ENCODE data around the gene CCL13. TPM values are rescaled to one million over a fixed set of nuclear protein-coding genes. Genes with fewer than 3 reads are reported as not detected.
"Not testable (repeated sequence)": the region's sequence is repeated elsewhere in the genome, so short reads cannot be mapped to it uniquely, and the experiment has no call there.

CCL13 gene
- total RNA-seq = not detected

- H3K4me3 Mint-ChIP-seq = no peak within 1 kb of the TSS
- H3K4me1 Mint-ChIP-seq = peaks cover 8% of the 10 kb centered on the region
- POLR2A ChIA-PET = no interaction called here
- no peak within 1 kb of the TSS for H3K27ac Mint-ChIP-seq
- H3K27me3 Mint-ChIP-seq = peaks cover 34% of the 10 kb centered on the region
- no peak for DNase-seq
- peaks cover 2% of the 10 kb centered on the region for H3K9me3 Mint-ChIP-seq
- no peaks in the 10 kb centered on the region for H3K36me3 Mint-ChIP-seq
- no peak for ATAC-seq (ENCODE audit: low read depth)
Observed at GRCh38 chr17:34356194-34356593, at the start of gene CCL13. TSS of gene CCL13 (plus strand) at chr17:34356480. CDS start at chr17:34356527, 47 bp downstream.

- no peak overlapping the region for H3K4me3 Mint-ChIP-seq
- H3K36me3 Mint-ChIP-seq = no peaks in the 10 kb centered on the region
- H3K9me3 Mint-ChIP-seq = no peaks in the 10 kb centered on the region
- H3K4me1 Mint-ChIP-seq = peaks cover 7% of the 10 kb centered on the region
- peaks cover 7% of the 10 kb centered on the region for H3K27me3 Mint-ChIP-seq
- no peak for ATAC-seq (ENCODE audit: low read depth)
- no peak for DNase-seq
- H3K27ac Mint-ChIP-seq = no peak overlapping the region
- POLR2A ChIA-PET = no interaction called here
Observed at GRCh38 chr17:34307110-34307509, 49.2 kb upstream of the CCL13 start.

GRCh38 chr17:34308371-34308770, 47.9 kb upstream of the CCL13 start:
- POLR2A ChIA-PET = no interaction called here
- DNase-seq = no peak
- Mint-ChIP-seq H3K27me3 (peaks cover 19% of the 10 kb centered on the region), H3K9me3 (no peaks in the 10 kb centered on the region), H3K4me3 (no peak overlapping the region), H3K4me1 (peaks cover 7% of the 10 kb centered on the region), H3K36me3 (no peaks in the 10 kb centered on the region), H3K27ac (no peak overlapping the region)
- ATAC-seq (ENCODE audit: low read depth) = no peak

- POLR2A ChIA-PET = no interaction called here
- H3K4me1 Mint-ChIP-seq = peaks cover 7% of the 10 kb centered on the region
- no peaks in the 10 kb centered on the region for H3K9me3 Mint-ChIP-seq
- H3K27me3 Mint-ChIP-seq = peaks cover 31% of the 10 kb centered on the region
- no peak for DNase-seq
- H3K36me3 Mint-ChIP-seq = no peaks in the 10 kb centered on the region
- no peak for ATAC-seq (ENCODE audit: low read depth)
- H3K27ac Mint-ChIP-seq = no peak overlapping the region
- H3K4me3 Mint-ChIP-seq = no peak overlapping the region
Observed at GRCh38 chr17:34311291-34311690, 45.0 kb upstream of the CCL13 start.

GRCh38 chr17:34312080-34312479, 44.2 kb upstream of the CCL13 start:
- H3K27ac Mint-ChIP-seq = no peak overlapping the region
- POLR2A ChIA-PET = no interaction called here
- DNase-seq (no peak), ATAC-seq (ENCODE audit: low read depth) (no peak)
- peaks cover 31% of the 10 kb centered on the region for H3K27me3 Mint-ChIP-seq
- H3K36me3 Mint-ChIP-seq = no peaks in the 10 kb centered on the region
- no peak overlapping the region for H3K4me3 Mint-ChIP-seq
- H3K4me1 Mint-ChIP-seq = peaks cover 6% of the 10 kb centered on the region
- no peaks in the 10 kb centered on the region for H3K9me3 Mint-ChIP-seq

GRCh38 chr17:34313164-34313563, 43.1 kb upstream of the CCL13 start:
- Mint-ChIP-seq H3K27ac (no peak overlapping the region), H3K36me3 (no peaks in the 10 kb centered on the region), H3K4me1 (peaks cover 2% of the 10 kb centered on the region), H3K4me3 (no peak overlapping the region), H3K27me3 (peaks cover 39% of the 10 kb centered on the region), H3K9me3 (no peaks in the 10 kb centered on the region)
- ATAC-seq (ENCODE audit: low read depth) (no peak), DNase-seq (no peak)
- POLR2A ChIA-PET = no interaction called here

GRCh38 chr17:34314279-34314678, 42.0 kb upstream of the CCL13 start:
- H3K27me3 Mint-ChIP-seq = peaks cover 39% of the 10 kb centered on the region
- POLR2A ChIA-PET = no interaction called here
- H3K9me3 Mint-ChIP-seq = no peaks in the 10 kb centered on the region
- H3K36me3 Mint-ChIP-seq = no peaks in the 10 kb centered on the region
- DNase-seq (no peak), ATAC-seq (ENCODE audit: low read depth) (no peak)
- H3K27ac Mint-ChIP-seq = no peak overlapping the region
- no peak overlapping the region for H3K4me3 Mint-ChIP-seq
- peaks cover 2% of the 10 kb centered on the region for H3K4me1 Mint-ChIP-seq

- H3K36me3 Mint-ChIP-seq = no peaks in the 10 kb centered on the region
- H3K4me3 Mint-ChIP-seq = no peak overlapping the region
- H3K27ac Mint-ChIP-seq = no peak overlapping the region
- DNase-seq (no peak), ATAC-seq (ENCODE audit: low read depth) (no peak)
- H3K9me3 Mint-ChIP-seq = no peaks in the 10 kb centered on the region
- peaks cover 29% of the 10 kb centered on the region for H3K27me3 Mint-ChIP-seq
- POLR2A ChIA-PET = no interaction called here
- no peaks in the 10 kb centered on the region for H3K4me1 Mint-ChIP-seq
Observed at GRCh38 chr17:34318474-34318873, 37.8 kb upstream of the CCL13 start.

- H3K4me3 Mint-ChIP-seq = no peak within 1 kb of the TSS
- no peaks in the 10 kb centered on the region for H3K4me1 Mint-ChIP-seq
- ATAC-seq (ENCODE audit: low read depth) = no peak
- H3K36me3 Mint-ChIP-seq = no peaks in the 10 kb centered on the region
- H3K9me3 Mint-ChIP-seq = no peaks in the 10 kb centered on the region
- no peak for DNase-seq
- POLR2A ChIA-PET = no interaction called here
- peaks cover 27% of the 10 kb centered on the region for H3K27me3 Mint-ChIP-seq
- H3K27ac Mint-ChIP-seq = peak within 1 kb of the TSS; percentile 55
Observed at GRCh38 chr17:34319039-34319483, 37.2 kb upstream of the CCL13 start, which contains the start of gene CCL8. TSS of gene CCL8 (plus strand) at chr17:34319435. CDS start at chr17:34319502, 67 bp downstream.

GRCh38 chr17:34321964-34322363, 34.3 kb upstream of the CCL13 start:
- POLR2A ChIA-PET = no interaction called here
- DNase-seq (no peak), ATAC-seq (ENCODE audit: low read depth) (no peak)
- Mint-ChIP-seq H3K9me3 (no peaks in the 10 kb centered on the region), H3K27me3 (peaks cover 13% of the 10 kb centered on the region), H3K4me3 (no peak overlapping the region), H3K36me3 (no peaks in the 10 kb centered on the region), H3K27ac (no peak overlapping the region), H3K4me1 (no peaks in the 10 kb centered on the region)

- ATAC-seq (ENCODE audit: low read depth); H3K36me3 Mint-ChIP-seq; H3K27ac Mint-ChIP-seq; DNase-seq; H3K9me3 Mint-ChIP-seq; H3K4me1 Mint-ChIP-seq; POLR2A ChIA-PET; H3K4me3 Mint-ChIP-seq: not testable (repeated sequence)
- H3K27me3 Mint-ChIP-seq = peaks cover 18% of the 10 kb centered on the region
Observed at GRCh38 chr17:34327580-34327979, 28.7 kb upstream of the CCL13 start.

- no peak for ATAC-seq (ENCODE audit: low read depth)
- Mint-ChIP-seq H3K9me3 (no peaks in the 10 kb centered on the region), H3K36me3 (no peaks in the 10 kb centered on the region), H3K27ac (no peak overlapping the region), H3K27me3 (peaks cover 48% of the 10 kb centered on the region), H3K4me3 (no peak overlapping the region), H3K4me1 (no peaks in the 10 kb centered on the region)
- POLR2A ChIA-PET = no interaction called here
- DNase-seq = no peak
Observed at GRCh38 chr17:34337701-34338100, 18.6 kb upstream of the CCL13 start.

GRCh38 chr17:34339138-34339770, 17.0 kb upstream of the CCL13 start:
- H3K27me3 Mint-ChIP-seq = peaks cover 49% of the 10 kb centered on the region
- H3K9me3 Mint-ChIP-seq = no peaks in the 10 kb centered on the region
- no peak overlapping the region for H3K4me3 Mint-ChIP-seq
- ATAC-seq (ENCODE audit: low read depth) = no peak
- H3K4me1 Mint-ChIP-seq = no peaks in the 10 kb centered on the region
- H3K27ac Mint-ChIP-seq = no peak overlapping the region
- DNase-seq = no peak
- POLR2A ChIA-PET = no interaction called here
- no peaks in the 10 kb centered on the region for H3K36me3 Mint-ChIP-seq

- Mint-ChIP-seq H3K36me3 (no peaks in the 10 kb centered on the region), H3K9me3 (no peaks in the 10 kb centered on the region), H3K4me1 (no peaks in the 10 kb centered on the region), H3K27me3 (peaks cover 40% of the 10 kb centered on the region), H3K27ac (no peak overlapping the region), H3K4me3 (no peak overlapping the region)
- DNase-seq (no peak), ATAC-seq (ENCODE audit: low read depth) (no peak)
- POLR2A ChIA-PET = no interaction called here
Observed at GRCh38 chr17:34341916-34342315, 14.4 kb upstream of the CCL13 start.

- POLR2A ChIA-PET = no interaction called here
Observed at GRCh38 chr17:34347063-34347462, 9.2 kb upstream of the CCL13 start.

More at GRCh38 chr17:34347063-34347462, 9.2 kb upstream of the CCL13 start:
- Mint-ChIP-seq H3K27ac (no peak overlapping the region), H3K36me3 (no peaks in the 10 kb centered on the region), H3K27me3 (peaks cover 25% of the 10 kb centered on the region), H3K4me3 (no peak overlapping the region), H3K9me3 (no peaks in the 10 kb centered on the region), H3K4me1 (no peaks in the 10 kb centered on the region)
- DNase-seq = no peak
- ATAC-seq (ENCODE audit: low read depth) = no peak
